HK-2 (cell line): ENCODE data around the gene UNK.
"Not testable (repeated sequence)": the region's sequence is repeated elsewhere in the genome, so short reads cannot be mapped to it uniquely, and the experiment has no call there.

ENCODE experiments used
- DNase-seq: peaks from one replicate; pipeline ENCODE4 v3.0.0-alpha.2; 2018; ENCODE audit not compliant: unreplicated experiment

The UNK gene

DNA sequence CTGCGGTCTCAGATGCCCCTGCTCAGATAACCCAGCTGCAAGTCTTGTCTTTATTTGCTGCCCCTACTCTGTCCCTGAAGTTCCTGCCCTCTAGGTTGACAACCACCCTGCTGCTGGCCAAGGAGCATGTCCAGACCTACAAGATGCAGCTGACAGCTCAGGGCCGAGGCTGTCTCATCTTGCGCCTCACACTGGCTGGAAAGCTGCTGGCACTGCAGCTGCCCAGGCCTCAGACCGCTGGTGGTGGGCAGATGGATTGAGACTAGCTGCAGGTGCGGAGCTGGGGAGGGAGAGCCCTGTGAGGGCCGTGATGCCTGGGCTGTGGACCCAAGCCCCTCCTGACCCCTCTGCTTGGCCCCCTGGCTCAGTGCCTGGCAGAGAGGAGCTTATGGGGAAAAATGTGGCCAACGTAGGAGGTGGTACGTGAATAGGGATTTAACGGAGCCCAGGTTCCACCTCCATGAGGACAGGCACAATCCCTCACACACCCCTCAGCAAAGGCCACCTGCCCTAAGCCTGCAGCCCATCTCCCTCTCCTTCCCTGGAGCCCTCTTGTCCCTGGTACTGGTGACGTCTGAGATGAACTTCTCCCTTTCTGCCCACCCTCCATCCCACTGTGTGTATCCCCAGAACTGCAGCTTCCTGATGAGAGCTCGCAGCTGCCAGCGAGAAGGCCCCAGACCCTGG is 11.3 kb upstream of the UNK start:
- DNase-seq = no peak

DNA sequence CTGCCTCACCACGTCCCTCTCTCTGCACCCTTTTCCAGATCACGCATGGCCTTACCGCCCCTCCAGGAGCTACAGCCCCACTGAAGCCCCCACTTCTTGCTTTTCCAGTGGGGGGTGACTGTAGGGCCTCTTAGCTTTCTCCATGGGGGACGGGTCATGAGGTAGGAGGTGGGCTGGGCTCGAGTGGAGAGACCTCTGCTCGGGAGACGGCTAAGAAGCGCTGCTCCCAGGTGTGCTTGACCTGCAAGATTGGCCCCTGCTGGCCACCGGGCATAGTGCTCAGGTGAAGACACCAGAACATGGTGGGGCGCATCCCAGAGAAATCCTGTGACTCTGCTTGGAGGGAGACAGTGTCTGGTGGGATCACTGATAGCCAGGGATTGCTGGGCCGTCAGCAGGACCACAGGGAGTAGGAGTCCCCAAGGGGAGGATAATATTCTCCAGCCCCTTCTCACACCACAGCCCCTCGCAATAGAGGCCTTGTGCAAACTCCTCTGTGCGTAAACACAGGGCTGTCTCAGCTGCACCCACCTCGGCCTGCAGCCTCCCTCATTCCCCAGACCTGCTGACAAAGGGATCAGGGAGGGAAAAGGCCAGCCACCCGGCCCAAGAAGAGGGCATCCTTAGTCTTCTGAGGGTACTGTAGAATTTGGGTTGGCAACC is 10.7 kb upstream of the UNK start:
- DNase-seq = no peak

DNA sequence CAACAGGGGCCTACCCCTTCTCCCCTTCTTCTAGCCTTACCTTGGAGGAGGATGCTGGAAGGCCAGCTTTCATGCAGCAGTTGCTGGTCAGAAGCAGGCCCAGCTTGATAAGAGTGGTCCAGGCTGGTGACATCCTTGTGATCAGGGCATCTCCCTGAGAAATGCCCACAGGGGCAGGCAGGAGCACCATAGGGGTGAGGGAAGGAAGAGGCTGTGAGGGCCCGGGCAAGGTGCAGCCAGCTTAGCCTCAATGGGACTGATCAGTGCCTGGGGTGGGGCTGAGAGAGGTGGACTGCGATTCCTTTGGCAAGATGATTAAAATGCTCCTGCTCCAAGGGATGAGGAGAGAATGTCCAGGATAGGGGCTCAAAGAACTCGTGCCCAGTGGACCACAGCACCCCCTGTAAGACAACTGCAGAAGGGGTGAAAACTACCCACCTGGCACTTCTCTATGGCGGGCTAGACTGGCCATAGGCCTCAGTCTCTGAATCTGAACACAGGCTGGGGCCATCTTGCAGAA is 10.1 kb upstream of the UNK start:
- no peak for DNase-seq

DNA sequence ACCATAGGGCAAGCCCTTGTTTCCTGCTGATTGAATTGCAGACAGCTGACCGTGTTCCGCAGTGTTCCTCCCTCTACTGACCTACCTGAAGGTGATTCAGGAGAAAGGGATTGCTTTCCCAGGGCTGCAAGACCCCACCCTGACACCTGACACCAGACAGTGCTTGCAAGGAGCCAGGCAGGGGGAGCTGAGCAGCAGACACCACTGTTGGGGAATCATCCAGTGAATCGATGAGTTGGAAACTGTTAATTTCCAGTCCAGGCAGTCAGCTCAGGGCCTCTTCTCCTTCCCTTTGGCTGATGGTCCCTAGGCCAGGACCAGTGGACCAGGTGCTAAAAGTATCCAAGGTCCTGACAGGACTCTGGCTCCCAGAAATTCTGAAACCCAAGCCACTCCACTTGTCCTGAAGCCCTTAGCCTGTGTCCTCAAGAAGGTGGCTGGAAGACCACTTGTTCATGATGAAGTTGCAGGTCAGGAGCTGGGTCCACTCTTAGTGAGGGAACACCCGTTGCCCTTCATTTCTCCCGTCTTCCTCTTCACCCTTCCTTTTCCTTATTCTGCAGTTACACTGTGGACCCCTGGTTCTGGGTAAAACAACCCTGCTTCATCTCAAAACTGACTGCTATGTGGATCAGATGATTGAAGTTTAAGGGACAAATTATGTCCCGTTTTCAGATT is 9.5 kb upstream of the UNK start:
- DNase-seq = no peak

DNA sequence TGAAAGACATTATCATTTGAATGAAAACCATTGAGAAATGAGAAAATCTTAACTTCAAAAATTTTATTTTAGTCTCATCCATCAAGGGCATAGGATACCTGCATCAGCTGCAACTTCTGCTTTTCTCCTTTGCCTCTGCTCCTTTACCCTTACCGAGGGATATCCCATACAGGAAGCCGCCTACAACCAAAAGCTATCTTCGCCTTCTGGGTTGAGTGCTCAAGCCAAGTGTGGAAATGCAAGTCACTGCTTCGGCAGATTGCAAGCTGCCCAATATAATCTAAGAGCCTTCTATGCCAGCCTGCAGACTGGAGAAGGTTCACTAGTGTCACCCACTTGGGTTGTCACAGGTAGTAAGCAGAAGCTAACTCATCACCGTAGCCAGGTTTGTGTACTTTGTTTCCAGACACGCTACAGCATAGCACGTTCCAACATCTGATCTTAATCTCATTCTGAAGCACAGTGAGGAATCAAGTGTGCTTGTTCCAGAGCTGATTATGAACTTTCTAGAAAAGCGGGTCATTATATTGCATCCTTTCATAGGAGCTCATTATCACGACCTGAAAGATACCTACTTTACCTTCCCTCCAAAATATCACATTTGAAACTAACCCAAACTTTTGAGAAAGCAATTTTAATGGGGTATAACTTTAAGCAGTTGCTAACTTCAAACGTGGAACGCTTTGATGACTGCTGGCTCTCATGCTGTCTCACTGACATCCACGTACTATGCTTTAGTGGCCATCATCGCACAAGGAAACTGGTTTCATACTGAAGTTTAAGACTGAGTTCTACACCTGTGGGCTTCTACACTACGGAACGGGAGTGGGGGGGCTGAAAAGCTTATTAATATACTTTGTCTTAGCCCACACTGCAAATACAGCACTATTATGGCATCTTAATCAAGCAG is 8.0 kb upstream of the UNK start:
- no peak for DNase-seq

DNA sequence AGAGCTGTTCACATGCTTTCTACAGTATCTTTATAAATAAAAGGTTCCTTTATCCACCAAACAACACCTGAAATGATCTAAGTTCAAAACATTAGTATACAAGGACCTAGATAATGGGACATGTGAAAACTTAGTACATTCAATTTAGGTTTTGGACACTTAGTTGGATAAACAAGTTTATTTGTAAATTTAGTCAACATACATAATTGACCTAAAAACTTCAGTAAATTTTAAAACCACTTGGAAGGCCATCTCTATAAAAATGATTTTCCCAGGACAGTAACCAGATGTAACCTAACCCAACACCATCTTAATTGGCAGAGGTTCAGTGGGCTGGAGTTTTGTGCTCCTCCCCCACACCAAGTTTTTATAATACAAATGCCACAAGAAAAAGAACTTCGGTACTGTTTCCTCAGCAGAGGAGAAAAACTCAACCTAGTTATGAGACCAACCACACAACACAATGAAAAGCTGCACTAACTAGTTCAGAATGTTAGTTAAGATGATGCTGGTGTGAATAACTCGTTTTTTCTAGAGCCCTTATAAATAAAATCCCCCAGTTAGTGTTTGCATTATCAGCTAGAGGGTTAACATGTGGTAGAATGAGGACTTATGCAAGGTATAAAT is 7.2 kb upstream of the UNK start:
- no peak for DNase-seq

DNA sequence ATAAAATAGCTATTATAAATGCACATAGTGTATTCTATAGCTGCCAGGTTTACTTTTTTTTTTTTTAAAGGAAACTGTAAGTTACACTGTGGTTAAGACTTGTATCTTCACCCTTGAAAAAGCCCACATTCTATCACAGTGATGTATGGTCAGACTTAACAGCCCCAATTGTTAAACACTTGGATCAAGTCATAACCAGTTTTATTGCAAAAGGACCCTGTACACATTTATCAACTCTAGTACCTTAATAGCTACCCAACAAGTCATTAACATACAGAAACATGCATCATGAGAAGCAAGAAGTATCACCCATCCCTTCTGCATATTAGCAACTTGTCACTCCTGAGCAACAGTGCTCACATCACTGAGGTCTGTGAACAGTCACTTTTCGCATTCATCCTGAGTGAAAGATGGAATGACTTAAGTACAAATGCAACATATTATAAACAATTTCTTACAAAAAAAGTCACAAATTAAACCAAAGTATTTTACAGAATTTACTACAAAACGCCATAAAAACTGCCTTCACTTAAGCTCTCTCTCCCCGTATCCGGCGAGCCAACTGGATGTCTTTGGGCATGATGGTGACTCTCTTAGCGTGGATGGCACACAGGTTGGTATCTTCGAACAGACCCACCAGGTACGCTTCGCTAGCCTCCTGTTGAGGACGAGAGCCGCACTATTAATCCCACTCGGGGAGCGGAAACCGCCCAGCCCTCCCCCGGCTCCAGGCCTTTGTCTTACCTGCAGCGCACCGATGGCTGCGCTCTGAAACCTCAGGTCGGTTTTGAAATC is 6.3 kb upstream of the UNK start:
- not testable (repeated sequence) for DNase-seq

DNA sequence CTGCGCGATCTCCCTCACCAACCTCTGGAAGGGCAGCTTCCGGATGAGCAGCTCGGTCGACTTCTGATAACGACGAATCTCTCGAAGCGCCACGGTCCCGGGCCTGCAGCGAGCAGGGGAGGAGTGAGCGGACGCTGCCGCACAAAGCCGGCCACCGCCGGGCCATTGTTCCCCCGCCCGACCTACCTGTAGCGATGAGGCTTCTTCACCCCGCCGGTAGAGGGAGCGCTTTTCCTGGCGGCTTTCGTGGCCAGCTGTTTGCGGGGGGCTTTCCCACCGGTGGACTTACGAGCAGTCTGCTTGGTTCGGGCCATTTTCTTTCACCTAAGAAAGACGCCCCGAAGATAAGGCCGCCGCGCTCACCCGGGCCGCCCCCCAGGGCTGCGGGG is 5.8 kb upstream of the UNK start:
- DNase-seq = no peak

DNA sequence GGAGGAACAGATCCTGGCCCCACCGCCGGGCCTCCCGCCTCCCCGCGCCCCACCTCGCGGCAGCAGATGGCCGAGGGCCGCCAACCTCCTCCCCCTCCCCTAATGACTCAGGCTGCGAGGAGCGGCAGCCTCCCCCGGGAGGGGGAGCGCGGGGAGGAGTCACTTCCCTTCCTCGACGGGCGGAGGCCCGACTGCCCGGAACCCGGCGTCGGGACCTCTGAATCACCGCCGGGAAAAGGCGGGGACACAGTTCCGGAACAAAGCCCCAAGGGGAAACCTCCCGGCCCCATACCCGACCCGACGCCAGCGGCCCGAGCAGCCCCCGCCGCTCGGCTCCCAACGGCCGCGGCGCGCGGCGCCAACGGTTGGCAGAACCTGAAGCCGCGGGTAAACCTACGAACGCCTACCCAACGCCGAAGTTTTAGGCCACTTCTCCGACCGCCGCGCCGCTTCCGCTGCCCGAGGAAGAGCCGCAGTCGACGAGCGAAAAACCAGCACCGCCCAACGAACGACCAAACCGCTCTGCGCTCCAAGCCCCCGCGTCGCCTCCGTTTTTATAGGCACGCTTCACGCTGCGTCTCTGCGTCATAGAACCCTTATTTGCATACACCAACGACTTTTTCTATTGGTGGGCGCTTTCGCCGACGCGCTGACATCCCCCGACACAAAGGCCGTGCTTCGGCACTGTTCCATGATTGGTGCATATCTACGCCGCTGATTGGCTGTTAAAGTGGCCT is 5.2 kb upstream of the UNK start:
- DNase-seq = peak; percentile 96

DNA sequence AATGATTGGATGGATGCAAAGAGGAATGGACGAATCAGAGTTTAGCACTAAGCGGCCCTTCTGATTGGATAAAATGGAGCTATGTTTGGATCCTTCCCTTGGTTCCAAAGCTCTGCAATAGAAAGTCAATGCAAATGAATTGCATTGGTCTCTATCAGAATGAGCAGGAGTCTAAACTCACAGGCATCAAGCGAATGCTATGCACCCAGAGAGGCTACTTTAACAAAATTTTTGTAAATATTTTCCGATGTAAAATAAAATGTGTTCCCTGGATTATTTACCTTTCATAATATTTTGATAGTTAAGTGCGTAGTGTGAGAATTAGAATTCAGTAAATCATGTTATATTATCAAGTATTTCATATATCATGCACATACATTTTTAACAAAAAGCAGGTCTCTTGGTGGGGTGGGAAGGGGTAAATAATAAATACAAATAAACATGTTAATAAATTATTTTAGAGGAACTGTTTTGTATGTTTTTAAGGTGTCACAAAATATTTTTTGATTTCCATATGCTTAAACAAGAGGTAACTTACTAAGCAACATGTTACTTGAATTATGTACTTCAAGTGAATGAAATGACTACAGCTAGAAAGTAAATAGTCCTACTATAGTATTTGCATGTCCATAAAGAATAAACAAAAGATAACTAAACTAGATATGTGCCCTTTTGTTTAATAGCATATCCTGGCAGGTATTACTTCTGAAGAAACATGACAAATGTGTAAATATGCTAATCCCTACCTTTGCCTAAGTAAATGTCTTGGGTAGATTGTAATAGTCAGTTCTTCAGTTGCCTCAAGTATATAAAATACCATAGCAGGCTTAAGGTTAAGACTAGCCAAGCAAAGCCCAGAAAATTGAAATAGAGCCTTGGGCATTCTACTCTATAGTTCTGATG is 4.4 kb upstream of the UNK start:
- DNase-seq = no peak

DNA sequence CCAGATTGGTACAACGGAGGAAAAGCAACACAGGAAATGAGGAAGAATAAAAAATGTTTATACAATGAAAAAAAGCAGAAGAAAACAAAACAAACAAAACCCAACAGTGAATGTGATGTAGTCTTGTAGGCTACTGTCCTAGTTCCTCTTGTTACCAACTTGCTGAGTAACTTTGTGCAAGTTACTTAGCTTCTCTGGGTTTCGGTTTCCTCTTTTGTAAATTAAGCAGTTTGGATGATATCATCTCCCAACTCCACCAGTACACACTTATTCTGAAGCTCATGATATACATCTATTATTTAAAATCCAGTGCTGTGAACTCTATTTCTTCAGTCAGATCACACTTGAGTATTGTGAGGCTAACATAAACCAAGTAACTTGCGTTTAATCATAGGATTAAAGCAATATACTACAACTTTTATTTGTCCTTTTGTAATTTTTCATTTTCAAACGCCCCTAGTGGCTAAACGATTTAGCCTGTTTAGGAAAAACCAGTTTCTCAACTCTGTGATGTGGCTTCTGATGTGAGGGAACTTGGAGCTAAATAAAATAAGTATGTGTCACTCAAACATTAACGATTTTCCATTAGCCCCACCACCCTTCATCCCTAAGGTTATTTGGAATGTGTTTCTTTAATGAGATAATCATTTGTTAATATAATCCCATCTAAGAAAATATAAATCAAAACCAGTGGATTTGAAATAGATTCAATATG is 1.4 kb upstream of the UNK start:
- DNase-seq = no peak

DNA sequence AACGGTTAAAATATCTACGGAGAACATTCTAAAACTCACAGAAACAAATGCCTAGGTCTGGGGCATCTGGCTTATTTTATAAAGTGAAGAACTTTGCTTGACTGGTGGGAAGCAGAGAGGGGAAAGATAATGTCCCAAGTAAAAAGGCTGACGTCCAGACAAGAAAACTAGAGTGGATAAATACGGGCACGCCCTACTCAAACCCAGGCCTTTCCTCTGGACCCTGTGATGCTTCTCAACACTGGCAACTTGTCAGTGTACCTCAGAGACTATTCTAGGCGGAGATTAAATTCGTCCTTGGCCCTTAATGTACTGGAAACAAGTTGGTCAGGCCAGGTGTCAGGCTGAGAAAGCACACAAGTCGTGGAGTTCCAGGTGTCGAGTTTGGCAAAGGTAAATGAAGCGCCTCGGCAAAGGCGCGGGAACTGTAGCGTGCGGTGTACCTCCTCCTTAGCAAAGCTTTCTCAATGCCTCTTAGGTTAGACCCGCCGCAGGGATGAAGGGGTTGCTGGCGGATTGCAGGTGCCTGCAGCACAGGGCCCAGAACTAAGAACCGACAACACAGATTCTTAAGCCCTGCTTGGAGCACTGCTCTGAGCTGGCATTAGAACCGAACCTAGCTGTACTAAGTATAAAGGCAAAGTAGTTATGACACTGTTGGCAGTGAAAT is 668 bp upstream of the UNK start:
- DNase-seq = no peak

DNA sequence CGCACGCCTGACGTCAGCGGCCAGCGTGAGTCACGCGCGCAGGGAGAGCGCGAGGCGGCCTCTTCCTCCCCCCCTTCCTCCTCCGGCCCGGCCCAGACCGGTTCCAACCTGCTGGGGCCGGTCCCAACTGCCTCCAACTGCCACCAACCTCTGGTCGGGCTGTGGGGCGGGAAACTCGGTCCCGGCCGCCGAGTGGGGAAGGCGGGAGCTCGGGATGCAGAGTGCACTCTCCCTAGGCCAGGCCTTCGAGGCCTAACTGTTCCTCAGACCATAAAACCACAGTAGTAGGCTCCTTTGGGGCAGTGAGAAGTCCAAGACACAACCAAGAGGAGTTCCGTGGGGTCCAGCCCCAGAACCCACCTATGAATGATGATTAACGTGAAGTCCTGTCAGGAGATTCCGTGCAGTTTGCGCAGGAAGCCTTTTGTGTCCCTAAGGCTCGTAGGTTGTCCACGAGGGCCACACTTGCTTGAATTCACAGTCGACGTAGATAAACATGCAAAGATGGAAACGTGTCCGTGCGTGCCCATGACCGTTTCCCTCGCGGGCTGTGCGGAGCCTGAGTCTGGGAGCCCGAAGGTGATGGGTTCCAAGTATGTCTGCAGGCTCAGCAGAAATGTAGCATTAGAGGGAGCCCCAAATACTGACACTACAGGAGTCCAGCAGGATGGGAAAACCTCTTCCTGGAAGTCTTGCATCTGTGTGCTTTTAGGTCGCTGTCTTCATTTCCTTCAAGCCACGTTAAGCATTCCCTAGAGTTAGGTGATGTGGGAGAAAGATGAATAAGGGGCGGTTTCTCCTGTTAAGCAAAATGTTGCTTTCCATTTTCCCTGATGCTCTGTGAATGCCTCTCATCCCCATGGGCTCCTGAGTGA is 647 bp downstream of the UNK start:
- DNase-seq = peak; percentile 93

DNA sequence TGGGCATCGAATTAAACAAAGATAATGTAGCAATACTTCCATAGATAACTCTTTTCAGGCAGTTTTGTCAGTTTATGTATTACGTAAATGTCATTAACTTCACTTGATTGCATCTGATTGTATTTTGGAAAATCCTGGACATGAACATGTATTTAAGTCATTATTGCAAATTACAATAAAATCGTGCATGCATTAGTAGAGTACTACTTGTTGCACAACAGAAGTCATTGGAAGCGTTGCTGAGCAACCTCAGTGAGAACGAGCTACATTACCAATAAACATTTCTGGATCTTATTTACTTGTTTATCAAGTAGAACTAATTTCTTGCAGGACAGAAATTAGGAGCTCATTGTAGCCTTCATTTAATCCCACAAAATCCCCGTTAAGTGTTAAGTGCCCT is 6.6 kb downstream of the UNK start:
- DNase-seq = no peak

DNA sequence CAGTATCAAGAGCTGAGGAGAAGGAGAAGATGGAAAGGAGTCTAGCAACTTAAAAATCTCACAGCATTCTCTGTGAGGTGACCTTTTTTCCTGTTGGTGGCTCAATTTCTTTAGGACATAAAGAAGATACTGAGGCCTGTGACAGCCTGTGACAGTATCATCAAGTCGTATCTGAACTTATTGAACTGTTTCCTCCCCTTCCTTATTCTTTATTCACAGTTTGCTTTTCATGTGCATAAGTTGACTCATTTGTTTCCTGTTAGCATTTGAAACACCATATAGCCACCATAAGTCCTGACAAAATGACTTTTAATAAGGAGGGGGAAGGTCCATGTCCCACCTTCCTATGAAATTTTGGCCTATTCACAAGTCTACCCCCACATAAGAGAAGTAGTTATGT is 8.9 kb downstream of the UNK start:
- DNase-seq = no peak

DNA sequence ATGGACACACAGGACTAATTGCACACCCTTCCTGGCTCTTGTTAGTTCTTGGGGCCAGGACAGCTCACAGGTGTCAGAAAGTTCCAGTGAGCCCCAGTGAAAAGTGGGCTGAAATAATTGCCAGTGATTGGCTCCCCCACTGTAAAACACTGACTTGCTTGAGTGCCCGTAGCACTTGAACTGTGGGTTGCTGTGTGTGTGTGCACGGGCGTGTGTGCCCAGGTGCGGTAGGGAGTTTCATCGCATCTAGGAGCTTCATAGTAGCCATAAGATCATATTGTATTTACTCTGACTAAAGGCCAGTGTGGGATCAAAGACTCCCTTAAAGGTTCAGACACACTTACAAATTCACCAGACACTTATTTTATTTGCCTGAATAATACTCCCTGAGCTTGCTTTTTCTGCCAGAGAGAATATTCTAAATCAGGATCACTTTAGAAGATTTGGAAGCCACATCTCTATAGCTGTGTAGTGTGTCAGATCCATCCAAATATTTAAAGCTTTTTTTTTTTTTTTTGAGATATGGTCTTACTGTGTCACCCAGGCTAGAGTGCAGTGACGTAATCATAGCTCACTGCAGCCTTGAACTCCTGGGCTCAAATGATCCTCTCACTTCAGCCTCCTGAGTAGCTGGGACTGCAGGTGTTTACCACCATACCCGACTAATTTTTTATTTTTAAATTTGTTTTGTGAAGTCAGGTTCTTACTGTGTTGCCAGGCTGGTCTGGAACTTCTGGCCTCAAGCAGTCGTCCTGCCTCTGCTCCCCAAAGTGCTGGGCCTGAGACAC is 11.4 kb downstream of the UNK start:
- DNase-seq = no peak
